Neural cell (in vitro differentiated cells): Measurements from ENCODE around the gene SLC4A5.

Experiments used
- TAF1 ChIP-seq: IDR thresholded peaks from 2 replicates; pipeline ENCODE4 v1.6.1; 2012; ENCODE audit warnings: low read depth
- TF ChIP-seq, protein P1 (sequence below): fragments of 450-650 bp; IDR thresholded peaks from 2 replicates; pipeline ENCODE4 v1.5.1; 2014; ENCODE audit warnings: antibody characterized with exemption, mild to moderate bottlenecking, moderate library complexity; ENCODE audit not compliant: poor library complexity, severe bottlenecking

- TF ChIP-seq, protein P1, sequence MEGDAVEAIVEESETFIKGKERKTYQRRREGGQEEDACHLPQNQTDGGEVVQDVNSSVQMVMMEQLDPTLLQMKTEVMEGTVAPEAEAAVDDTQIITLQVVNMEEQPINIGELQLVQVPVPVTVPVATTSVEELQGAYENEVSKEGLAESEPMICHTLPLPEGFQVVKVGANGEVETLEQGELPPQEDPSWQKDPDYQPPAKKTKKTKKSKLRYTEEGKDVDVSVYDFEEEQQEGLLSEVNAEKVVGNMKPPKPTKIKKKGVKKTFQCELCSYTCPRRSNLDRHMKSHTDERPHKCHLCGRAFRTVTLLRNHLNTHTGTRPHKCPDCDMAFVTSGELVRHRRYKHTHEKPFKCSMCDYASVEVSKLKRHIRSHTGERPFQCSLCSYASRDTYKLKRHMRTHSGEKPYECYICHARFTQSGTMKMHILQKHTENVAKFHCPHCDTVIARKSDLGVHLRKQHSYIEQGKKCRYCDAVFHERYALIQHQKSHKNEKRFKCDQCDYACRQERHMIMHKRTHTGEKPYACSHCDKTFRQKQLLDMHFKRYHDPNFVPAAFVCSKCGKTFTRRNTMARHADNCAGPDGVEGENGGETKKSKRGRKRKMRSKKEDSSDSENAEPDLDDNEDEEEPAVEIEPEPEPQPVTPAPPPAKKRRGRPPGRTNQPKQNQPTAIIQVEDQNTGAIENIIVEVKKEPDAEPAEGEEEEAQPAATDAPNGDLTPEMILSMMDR = no peak
- TF ChIP-seq TAF1 = no peak
Observed at GRCh38 chr2:74264281-74264680, 78.9 kb downstream of the SLC4A5 start.
